Motor neuron (in vitro differentiated cells): ENCODE results near the gene HLA-DRB5. TPM values are rescaled to one million over a fixed set of nuclear protein-coding genes. Genes with fewer than 3 reads are reported as not detected.
"Not testable (repeated sequence)": the region's sequence is repeated elsewhere in the genome, so short reads cannot be mapped to it uniquely, and the experiment has no call there.

Experiments
- ATAC-seq, 8 experiments: fragments of 200-7000 bp; cut with Tn5 transposase; replicated peaks in 6 of 8; 2 replicates each; pipeline ENCODE4 v1.8.0; 2021; ENCODE audit warnings: mild to moderate bottlenecking in 8 of 8, moderate library complexity in 8 of 8
- H3K27ac ChIP-seq, 2 donors: fragments of 250-450 bp; sonication (Bioruptor Pico); 2 replicates each; pipeline ENCODE4 v1.9.0; 2021; ENCODE audit warnings: antibody characterized with exemption in 2 of 2, mild to moderate bottlenecking in 2 of 2, moderate library complexity in 1 of 2
- H3K4me1 ChIP-seq, 2 donors: fragments of 250-450 bp; sonication (Bioruptor Pico); replicated peaks in 1 of 2; 2 replicates each; pipeline ENCODE4 v1.6.1; 2021; ENCODE audit warnings: antibody characterized with exemption in 2 of 2, mild to moderate bottlenecking in 2 of 2, moderate library complexity in 1 of 2
- H3K4me3 ChIP-seq, 5 donors: fragments of 250-450 bp; sonication (Bioruptor Pico); 2 replicates each; pipeline ENCODE4 v1.9.0; 2021; ENCODE audit warnings: antibody characterized with exemption in 5 of 5, mild to moderate bottlenecking in 5 of 5, moderate library complexity in 4 of 5
- WGBS, 10 experiments: fragments of 450-650 bp; shearing (Covaris generic); methylation state at CpG; one replicate each; pipeline ENCODE4 v1.0.0; 2022; 5-methylcytosine and 5-hydroxymethylcytosine counted together
- in situ Hi-C, 9 experiments: fragments of 400-800 bp; cut with MboI; loops; one replicate each; pipeline ENCODE4 v1.15.0; 2021; ENCODE audit warnings: low sequenced_read_pairs in 9 of 9, low pct_unique_long_range_greater_than_20kb in 2 of 9; ENCODE audit not compliant: unreplicated experiment in 9 of 9
- total RNA-seq, 8 experiments: library from RNA; unstranded; fragments of 300-600 nt; gene quantifications; 2 replicates each; pipeline versions ENCODE4 v1.2.3 to v1.2.4, GENCODE V29; 2022

The HLA-DRB5 gene
- total RNA-seq, 8 experiments from 2014 or later = 54.5 TPM; not detected in 7

DNA sequence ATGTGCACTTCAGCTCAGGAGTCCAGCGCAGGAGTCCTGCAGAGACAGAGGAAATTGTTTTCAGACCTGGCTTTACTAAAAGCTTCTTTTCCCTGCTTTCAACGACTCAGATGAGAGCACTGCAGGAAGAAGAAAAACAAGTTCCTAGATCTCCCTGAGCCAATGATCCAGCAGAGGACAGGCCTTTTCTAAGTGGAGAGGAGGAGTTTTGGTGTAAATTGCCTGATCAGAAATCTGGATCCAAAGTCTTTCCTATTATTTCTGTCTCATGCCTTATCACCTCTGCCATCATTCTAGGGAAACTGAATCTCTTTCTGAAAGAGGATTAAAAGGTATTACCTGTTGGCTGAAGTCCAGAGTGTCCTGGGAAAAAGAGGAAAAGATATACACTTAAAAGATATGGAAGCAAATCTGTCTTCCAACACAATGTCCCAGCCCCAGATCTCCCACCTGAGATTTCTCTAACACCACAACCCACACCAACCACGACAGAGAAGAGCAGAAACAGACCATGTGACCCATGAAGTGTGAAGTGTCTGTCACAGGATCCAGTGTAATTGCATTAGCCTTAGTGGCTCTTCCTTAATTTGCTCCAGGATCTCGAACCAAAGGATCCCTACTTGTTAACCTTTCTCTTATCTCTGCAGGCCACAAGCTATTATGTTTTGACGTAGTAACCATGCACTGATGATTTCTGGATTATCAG lies 23.1 kb upstream of the HLA-DRB5 start:
- 0 to 100% (median 47%) methylated on average over 1 to 4 of the region's 5 CpGs; no CpG with 5 or more reads in 3 of the 10 experiments for WGBS, 10 experiments
- ATAC-seq = no peak
- no peak overlapping the region for H3K27ac ChIP-seq
- no peak overlapping the region for H3K4me3 ChIP-seq
- no peaks in the 10 kb centered on the region for H3K4me1 ChIP-seq
- in situ Hi-C loops = no loop called here

DNA sequence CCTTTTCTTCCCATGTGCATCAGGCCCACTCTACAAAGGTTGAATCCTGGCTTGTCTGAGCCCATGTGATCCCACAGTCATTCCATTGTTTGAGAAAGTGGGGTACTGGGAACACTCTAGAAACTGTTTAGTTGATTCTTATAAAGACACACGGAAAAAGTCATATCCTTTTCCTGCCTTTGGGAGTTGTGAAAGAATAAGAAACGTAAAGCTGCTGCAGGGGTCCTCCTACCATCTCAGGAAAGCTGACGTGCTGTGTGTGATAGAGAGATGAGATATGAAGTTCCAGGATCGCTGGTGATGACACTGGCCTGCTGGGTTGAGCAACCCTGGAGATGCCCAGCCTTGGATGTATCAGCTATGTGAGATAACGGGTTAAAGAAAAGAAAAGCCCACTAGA lies 21.3 kb upstream of the HLA-DRB5 start:
- no peak for ATAC-seq
- no peaks in the 10 kb centered on the region for H3K4me1 ChIP-seq
- WGBS, 10 experiments = 0 to 76% (median 31%) methylated on average over 1 to 5 of the region's 5 CpGs; no CpG with 5 or more reads in 4 of the 10 experiments
- no peak overlapping the region for H3K4me3 ChIP-seq
- in situ Hi-C loops = no loop called here
- H3K27ac ChIP-seq = no peak overlapping the region

DNA sequence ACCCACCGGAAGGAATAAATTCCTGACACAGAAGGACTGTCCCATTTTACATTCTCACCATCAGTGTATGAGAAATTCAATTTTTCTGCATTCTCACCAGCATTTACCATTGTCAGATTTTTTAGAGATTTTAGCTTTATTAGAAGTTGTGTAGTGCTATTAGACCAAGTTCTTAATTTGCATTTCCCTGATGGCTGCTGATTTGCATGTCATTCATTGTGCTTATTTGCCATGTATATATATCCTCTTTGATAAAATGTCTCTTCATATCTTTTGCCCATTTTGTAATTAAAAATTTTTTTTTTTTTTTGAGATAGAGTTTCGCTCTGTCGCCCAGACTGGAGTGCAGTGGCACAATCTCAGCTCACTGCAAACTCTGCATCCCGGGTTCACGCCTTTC lies 9.8 kb upstream of the HLA-DRB5 start:
- H3K4me1 ChIP-seq = no peaks in the 10 kb centered on the region
- 50 to 100% (median 60%) methylated on average over 2 to 4 of the region's 5 CpGs; no CpG with 5 or more reads in 6 of the 10 experiments for WGBS, 10 experiments
- H3K4me3 ChIP-seq = no peak overlapping the region
- in situ Hi-C loops = no loop called here
- ATAC-seq = no peak
- H3K27ac ChIP-seq = no peak overlapping the region

DNA sequence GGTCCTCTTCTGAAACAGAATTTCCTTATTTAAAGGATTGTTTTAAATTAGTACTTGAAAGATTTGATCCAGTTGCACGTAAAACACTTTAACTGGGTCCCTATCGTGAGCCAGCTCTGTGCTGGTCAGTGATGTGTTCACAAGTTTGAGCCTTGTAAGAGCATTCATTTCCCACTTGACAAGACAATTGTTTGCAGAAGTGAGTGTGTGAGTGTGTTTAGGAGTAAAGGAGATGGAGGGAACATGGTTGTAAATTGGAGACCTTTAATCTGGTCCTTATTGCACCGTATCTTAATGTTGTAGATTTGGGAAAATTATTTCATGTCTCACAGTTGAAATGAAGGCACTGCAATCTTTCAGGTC lies 325 bp upstream of the HLA-DRB5 start:
- WGBS, 10 experiments = 0 to 56% (median 0%) methylated on average over 1 to 3 of the region's 3 CpGs; no CpG with 5 or more reads in 6 of the 10 experiments
- H3K27ac ChIP-seq = not testable (repeated sequence)

DNA sequence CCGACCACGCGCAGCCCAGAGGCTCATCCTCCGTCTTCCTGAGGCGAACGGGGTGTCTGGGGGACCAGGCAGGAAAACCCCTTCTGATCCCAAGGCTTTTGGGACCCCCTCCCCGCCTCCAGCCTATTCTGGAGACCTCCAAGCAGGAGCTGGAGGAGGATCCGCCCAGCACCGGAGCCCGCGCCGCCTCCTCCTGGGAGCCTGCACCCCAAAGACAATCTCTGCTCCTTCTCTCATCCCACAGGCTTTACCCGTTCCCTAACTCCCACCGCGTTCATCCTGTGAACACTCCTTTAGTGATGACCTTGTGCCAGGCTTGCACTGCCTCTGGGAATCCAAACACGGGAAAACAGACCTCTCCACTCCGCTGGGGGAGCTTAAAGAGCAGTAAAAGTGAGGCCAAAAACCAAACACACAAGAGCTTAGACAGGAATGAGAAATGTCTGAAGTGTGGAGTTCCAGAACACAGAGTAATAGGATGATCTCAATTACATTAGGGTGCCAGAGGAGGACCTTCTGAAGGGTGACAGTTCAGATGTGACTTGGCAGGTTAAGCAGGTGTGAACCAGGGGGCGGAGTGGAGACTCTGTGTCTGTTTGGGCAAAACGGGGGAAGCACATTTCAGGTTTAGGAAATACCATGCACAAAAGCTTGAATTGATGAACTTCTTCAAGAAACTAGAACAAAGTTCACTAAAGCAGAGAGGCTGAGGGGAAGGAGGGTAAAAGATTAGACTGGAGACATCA lies 7.6 kb downstream of the HLA-DRB5 start:
- Histone ChIP-seq H3K27ac (no peak overlapping the region), H3K4me1 (no peaks in the 10 kb centered on the region), H3K4me3 (no peak overlapping the region)
- ATAC-seq = peak in 1 of 8 experiments; percentile 13
- in situ Hi-C loops = loop anchor here in 2 of 9 experiments (10.0 kb wide), 1 partner anchor 62 kb away; the partner anchor contains the start of gene HLA-DRB1 (in 2 of the 2)
- WGBS, 10 experiments = 60 to 92% methylated on average over 1 to 2 of the region's 19 CpGs; no CpG with 5 or more reads in 8 of the 10 experiments

More for the DNA sequence above, 325 bp upstream of the HLA-DRB5 start:
- H3K4me3 ChIP-seq, ATAC-seq, in situ Hi-C loops, H3K4me1 ChIP-seq: not testable (repeated sequence)

DNA sequence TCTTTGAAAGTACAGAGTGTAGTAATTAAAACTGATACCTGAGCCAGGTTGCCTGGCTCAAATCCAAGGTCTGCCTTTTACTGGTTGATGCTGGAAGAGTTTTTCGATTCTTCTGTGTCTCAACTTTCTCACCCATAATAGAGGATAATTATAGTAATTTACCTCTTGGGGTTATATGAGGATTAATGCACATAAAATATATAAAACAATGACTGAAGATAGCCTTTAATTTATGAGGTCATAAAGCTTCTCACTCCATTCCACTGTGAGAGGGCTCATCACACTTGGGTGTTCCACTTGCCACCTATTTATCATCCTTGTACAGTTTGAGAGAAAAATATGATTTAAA lies 10.2 kb downstream of the HLA-DRB5 start:
- H3K27ac ChIP-seq = no peak overlapping the region
- in situ Hi-C loops = loop anchor here in 4 of 9 experiments (10.0 kb wide), 2 partner anchors 55 to 65 kb away; partner anchors contain the start of gene HLA-DRB1 (in 2 of the 4)
- 67% methylated on average over 1 of the region's 1 CpG; no CpG with 5 or more reads in 9 of the 10 experiments for WGBS, 10 experiments
- no peak for ATAC-seq
- no peaks in the 10 kb centered on the region for H3K4me1 ChIP-seq
- H3K4me3 ChIP-seq = no peak overlapping the region

DNA sequence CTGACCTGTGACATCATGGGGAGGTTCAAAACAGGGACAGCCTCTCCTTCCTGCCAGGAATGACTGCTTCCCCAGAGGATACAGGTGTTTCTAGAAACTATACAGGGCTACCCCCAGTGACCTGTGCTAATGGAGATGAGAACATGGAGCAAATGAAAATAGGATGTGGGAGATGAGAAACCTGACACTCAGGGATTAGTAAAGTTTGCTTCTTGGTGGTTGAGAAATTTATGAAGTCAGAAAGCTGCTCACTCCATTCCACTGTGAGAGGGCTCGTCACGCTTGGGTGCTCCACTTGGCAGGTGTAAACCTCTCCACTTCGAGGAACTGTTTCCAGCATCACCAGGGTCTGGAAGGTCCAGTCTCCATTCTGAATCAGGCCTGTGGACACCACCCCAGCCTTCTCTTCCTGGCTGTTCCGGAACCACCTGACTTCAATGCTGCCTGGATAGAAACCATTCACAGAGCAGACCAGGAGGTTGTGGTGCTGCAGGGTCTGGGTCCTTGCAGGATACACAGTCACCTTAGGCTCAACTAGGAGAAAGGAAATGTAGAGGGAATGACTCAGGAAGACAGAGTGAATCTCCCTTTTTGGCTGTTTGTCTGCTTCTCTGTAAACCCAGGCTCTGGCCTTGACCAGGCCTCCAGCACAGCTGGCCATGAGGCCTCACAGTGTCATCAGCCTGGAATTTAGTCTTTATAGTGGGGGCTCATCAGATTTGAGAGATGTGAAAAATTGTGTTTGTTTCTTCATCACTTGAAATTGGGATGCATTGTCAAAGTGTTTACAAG lies 10.8 kb downstream of the HLA-DRB5 start:
- ATAC-seq = no peak
- H3K27ac ChIP-seq = no peak overlapping the region
- no CpG with 5 or more reads among the region's 4 CpGs for WGBS, 10 experiments
- in situ Hi-C loops = loop anchor here in 2 of 9 experiments (10.0 kb wide), 1 partner anchor 55 kb away; no protein-coding TSS in a partner anchor
- H3K4me3 ChIP-seq = no peak overlapping the region
- no peaks in the 10 kb centered on the region for H3K4me1 ChIP-seq

DNA sequence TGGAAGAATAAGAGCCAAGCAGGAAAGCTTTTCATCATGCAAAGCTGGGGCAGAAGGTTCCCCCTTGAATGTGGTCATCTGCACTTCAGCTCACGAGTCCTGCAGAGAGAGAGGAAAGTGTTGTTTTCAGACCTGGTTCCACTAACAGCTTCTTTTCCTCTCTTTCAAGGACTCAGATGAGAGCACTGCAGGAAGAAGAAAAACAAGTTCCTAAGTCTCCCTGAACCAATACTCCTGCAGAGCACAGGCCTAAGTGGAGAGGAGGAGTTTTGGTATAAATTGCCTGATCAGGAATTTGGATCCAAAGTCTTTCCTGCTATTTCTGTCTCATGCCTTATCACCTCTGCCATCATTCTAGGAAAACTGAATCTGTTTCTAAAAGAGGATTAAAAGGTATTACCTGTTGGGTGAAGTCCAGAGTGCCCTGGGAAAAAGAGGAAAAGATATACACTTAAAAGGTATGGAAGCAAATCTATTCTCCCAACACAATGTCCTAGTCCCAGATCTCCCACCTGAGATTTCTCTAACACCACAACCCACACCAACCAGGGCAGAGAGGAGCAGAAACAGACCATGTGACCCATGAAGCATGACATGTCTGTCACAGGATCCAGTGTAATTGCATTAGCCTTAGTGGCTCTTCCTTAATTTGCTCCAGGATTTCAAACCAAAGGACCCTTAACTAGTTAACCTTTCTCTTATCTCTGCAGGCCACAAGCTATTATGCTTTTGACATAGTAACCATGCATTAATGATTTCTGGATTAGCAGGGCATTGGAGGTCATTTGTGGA lies 12.2 kb downstream of the HLA-DRB5 start:
- in situ Hi-C loops = loop anchor here in 2 of 9 experiments (10.0 kb wide), 1 partner anchor 57 kb away; no protein-coding TSS in a partner anchor
- Histone ChIP-seq H3K27ac (no peak overlapping the region), H3K4me1 (no peaks in the 10 kb centered on the region), H3K4me3 (no peak overlapping the region)
- ATAC-seq = no peak
- no CpG with 5 or more reads among the region's 1 CpG for WGBS, 10 experiments

DNA sequence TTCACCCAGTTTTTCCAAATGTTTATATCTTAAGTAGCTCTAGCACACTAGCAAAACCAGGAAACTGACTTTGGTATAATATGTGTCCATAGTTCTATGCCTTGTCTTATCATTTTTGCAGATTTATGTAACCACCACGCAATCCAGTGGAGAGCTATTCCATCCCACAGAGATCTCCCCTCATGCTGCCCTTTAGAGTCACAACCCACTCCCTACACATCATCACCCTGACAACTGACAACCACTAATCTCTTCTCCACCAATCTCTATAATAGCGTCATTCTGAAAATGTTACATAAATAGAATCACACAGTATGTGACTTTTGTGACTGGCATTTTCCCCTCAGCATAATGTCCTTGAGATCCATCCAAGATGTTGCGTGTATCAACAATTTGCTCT lies 29.1 kb downstream of the HLA-DRB5 start:
- no peaks in the 10 kb centered on the region for H3K4me1 ChIP-seq

DNA sequence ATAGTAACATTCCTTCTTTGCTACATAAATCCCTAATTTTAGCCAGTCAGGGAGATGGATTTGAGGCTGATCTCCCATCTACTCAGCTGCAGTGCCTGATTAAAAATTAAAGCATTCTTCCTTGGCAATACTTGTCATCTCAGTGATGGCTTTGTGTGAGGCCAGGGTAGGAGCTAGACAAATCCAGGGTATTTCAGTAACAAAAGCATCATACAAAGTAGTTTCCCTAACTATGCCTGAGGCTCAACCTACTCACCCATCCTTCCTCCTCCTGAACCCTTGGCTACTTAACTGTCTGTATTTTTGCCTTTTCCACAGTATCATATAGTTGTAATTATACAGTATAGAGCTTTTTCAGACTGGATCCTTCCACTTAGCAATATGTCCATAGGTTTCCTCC lies 37.7 kb downstream of the HLA-DRB5 start:
- Histone ChIP-seq H3K27ac (no peak overlapping the region), H3K4me1 (no peaks in the 10 kb centered on the region), H3K4me3 (no peak overlapping the region)
- ATAC-seq = no peak
- in situ Hi-C loops = no loop called here

More for the DNA sequence above, 29.1 kb downstream of the HLA-DRB5 start:
- Histone ChIP-seq H3K4me3 (no peak overlapping the region), H3K27ac (no peak overlapping the region)
- in situ Hi-C loops = no loop called here
- ATAC-seq = no peak
- 0 to 100% (median 6%) methylated on average over 1 to 3 of the region's 3 CpGs; no CpG with 5 or more reads in 1 of the 10 experiments for WGBS, 10 experiments

DNA sequence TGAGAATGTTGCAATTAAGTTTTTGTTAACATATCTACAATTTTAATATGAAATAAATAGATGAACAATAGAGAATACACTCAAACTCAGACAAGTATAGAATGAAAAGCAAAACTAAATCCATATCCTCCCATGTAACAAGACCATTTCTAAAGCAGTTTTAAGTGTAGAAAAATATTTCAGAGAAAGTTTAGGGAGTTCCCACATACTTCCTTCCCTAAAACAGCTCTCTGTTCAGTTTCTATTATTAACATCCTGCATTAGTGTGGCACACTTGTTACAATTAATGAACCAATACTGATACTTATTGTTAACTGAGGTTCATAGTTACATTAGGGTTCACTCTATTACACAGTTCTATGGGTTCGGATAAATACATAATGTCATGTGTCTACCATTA lies 38.4 kb downstream of the HLA-DRB5 start:
- in situ Hi-C loops = no loop called here
- WGBS, 10 experiments = no CpG with 5 or more reads among the region's 1 CpG
- no peak for ATAC-seq

DNA sequence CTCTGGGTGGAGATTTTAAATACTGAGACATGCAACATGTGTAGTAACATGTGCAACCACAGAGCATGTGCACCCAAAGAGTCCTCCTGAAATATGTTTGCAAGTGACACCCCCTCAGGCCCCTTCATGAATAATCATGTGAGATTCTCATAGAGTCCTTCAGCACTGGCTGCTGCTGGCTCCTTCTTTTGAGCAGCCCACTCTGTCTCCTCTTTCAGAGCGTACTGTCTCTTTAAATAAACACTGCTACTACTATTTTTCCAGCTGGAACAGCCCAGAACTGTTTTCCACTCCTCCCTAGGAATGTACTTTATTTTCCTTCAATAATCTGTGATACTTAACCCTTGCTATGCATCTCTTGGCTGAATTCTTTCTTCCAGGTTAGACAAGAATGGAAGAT lies 42.0 kb downstream of the HLA-DRB5 start:
- no peak overlapping the region for H3K27ac ChIP-seq
- WGBS, 10 experiments = 29 to 88% methylated on average over 1 of the region's 1 CpG; no CpG with 5 or more reads in 8 of the 10 experiments
- in situ Hi-C loops = no loop called here
- no peak overlapping the region for H3K4me3 ChIP-seq
- ATAC-seq = peak in 4 of 8 experiments; percentile 47 to 99 (median 91)
- H3K4me1 ChIP-seq = no peaks in the 10 kb centered on the region

More for the DNA sequence above, 38.4 kb downstream of the HLA-DRB5 start:
- Histone ChIP-seq H3K27ac (no peak overlapping the region), H3K4me1 (no peaks in the 10 kb centered on the region), H3K4me3 (no peak overlapping the region)
